HG02938 (cell line): Measurements from ENCODE around the gene NTRK1.
"Not testable (repeated sequence)": the region's sequence is repeated elsewhere in the genome, so short reads cannot be mapped to it uniquely, and the experiment has no call there.

ENCODE experiments used
- ATAC-seq: cut with Tn5 transposase; IDR thresholded peaks from one replicate; pipeline ENCODE4 v1.9.1; 2021; ENCODE audit warnings: mild to moderate bottlenecking, moderate library complexity; ENCODE audit not compliant: unreplicated experiment

The NTRK1 gene

DNA sequence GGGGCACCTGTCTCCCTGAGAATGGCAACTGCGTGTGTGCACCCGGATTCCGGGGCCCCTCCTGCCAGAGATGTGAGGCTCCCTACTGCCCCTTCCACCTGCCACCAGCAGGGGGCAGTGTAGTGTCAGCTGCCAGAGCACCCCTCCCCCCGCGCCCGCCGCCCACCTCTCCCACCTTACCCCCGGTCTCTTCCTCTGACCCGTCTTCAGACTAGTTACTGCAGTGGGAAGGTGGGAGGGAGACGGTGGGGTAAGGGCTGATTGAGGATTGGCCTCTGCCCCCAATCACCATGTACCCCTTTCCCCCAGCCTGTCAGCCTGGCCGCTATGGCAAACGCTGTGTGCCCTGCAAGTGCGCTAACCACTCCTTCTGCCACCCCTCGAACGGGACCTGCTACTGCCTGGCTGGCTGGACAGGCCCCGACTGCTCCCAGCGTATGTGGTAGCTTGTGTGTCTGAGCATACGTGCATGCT is 49.7 kb downstream of the NTRK1 start:
- no peak for ATAC-seq

DNA sequence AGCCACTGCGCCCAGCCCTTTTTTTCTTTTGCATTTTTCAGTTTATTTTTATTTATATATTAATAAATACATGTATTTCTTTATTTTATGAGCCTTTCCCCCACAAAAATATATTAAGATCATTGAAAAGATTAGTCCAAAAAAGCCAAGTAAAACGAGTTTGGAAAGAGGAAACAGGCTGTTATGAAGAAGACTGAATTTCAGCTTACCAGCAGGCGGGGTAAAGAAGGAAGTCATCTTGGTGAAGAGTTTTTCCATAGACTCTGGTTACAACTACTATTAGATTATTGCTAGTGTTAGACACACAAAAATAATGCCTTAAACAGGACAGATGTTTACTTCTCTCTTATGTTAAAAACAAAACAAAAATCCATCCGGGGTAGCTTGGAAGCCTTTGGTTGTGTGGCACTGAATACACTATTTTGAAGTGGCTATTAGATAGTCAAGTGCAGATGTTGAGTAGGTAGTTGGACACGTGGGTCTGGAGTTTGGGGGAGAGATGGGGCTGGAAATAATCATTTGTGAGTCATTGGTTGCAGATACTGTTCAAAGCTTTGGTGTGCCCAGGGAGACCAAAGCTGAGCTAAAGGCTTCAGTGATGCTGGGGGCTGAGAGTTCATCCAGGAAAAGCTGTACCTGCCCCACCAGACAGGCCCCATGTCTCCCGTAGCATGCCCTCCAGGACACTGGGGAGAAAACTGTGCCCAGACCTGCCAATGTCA is 51.1 kb downstream of the NTRK1 start:
- no peak for ATAC-seq

- no peak for ATAC-seq
These were observed 51.6 kb downstream of the NTRK1 start for GRCh38 chr1:156912310-156912709.

DNA sequence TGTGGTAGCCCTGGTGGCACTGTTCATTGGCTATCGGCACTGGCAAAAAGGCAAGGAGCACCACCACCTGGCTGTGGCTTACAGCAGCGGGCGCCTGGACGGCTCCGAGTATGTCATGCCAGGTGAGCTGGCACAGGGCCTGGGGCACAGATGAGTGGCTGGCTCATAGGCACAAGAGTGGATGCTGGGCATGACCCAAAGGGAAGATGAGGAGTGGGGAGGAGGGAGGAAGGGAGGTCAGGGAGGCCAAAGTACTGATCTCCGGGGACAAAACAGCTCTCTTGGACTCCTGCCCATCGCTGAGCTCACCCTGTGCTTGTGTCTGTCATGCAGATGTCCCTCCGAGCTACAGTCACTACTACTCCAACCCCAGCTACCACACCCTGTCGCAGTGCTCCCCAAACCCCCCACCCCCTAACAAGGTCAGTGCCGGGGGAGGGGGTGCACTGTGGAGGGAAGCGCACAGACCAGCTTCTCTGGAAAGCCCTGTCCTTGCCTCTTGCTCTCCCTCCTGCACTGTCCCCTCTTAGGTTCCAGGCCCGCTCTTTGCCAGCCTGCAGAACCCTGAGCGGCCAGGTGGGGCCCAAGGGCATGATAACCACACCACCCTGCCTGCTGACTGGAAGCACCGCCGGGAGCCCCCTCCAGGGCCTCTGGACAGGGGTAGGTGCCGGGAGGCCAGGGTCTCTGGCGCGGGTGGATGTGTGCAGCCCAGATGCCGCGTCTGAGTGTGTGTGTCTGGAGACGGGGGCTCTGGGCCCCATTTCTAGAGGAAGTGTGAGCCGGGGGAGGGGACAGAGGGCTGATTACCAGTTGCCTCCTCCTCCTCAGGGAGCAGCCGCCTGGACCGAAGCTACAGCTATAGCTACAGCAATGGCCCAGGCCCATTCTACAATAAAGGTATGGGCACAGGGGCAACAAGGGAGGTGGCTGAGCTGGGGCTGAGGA is 52.5 kb downstream of the NTRK1 start:
- no peak for ATAC-seq

GRCh38 chr1:156913809-156914387 is 53.2 kb downstream of the NTRK1 start:
- no peak for ATAC-seq

DNA sequence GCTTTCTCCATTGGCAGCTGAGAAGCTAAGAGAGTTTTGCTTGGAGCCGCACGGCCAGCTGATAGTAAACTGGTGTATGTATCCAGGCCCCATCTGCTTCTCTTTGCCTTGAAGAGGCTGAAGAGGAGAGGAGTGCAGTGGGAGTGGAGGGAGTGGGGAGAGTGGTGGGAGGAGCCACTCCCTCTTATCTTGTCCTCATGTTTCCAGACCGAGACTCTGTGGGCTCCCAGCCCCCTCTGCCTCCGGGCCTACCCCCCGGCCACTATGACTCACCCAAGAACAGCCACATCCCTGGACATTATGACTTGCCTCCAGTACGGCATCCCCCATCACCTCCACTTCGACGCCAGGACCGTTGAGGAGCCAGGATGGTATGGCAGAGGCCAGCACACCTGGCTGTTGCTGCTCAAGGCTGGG is 53.8 kb downstream of the NTRK1 start:
- no peak for ATAC-seq

- ATAC-seq: no peak
These were observed 59.8 kb downstream of the NTRK1 start, which contains the start of gene LRRC71 for GRCh38 chr1:156920233-156921052. LRRC71 (plus strand) TSS chr1:156920632; CDS start chr1:156920804, 172 bp downstream.

GRCh38 chr1:156921053-156921529 is 60.4 kb downstream of the NTRK1 start:
- ATAC-seq: no peak

DNA sequence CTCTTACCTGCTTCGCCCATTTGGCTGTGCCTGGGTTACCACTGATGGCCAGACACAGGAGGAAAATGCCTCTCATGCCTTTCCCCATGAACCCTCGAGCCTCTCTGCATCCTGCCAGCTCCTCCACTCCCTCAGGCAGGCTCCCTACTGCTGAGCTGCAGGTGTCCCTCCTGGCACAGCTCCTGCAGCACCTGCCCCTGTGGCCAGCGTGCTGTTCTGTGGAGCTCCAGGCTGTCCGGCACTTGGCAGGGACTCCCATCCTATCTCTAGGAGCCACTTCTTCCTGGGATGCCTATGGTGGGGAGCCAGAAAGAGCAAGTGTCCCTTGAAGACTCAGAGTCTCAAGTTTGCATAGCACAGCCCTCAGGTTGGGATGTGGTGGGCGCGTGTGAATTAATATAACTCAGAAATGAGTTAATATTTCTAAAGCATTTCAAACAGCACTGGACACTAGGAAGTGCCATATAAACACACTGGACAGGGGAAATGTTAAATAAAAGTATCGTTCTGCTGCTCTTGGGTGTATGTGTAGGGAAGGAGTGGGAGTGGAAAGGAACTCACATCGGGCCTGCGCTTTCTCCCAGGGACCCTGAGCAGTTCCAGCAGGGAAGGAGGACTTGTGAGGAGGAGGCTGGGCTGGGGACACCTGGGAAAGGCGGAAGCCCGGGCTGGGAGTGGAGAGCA is 62.5 kb downstream of the NTRK1 start:
- ATAC-seq: no peak

DNA sequence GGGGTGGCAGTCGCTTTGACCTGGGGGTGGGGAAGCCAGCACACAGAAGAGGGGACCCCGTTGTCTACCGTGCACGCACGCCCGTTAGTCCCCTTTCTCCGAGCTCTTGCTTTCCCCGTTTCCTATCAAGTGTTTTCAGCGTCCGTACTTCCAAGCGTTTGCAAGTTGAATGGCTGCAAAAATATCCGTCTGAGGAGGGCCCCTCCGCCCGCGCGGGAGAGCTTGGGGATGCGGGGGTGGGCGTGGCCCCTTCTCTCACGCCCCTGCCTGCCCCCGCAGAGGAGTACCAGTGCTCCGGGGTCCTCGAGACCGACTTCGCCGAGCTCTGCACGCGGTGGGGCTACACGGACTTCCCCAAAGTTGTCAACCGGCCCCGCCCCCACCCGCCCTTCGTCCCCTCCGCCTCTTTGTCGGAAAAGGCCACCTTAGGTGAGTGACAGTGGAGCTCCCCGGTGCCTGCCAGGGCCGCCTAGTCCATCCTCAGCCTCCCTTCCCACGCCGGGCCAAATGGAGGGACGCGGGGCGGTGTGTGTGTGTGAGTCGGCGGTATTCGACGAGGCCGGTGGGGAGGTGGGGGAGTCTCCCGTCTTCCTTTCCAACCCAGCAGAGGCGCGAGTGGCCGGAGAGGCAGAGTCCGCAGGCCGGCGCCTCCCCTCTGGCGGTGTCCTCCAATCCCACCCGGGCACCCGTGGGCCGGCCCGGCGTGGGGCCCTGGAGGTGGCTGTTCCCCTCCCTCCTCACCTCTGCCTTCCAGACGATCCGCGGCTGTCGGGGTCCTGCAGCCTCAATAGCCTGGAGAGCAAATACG is 63.2 kb downstream of the NTRK1 start:
- ATAC-seq: no peak

DNA sequence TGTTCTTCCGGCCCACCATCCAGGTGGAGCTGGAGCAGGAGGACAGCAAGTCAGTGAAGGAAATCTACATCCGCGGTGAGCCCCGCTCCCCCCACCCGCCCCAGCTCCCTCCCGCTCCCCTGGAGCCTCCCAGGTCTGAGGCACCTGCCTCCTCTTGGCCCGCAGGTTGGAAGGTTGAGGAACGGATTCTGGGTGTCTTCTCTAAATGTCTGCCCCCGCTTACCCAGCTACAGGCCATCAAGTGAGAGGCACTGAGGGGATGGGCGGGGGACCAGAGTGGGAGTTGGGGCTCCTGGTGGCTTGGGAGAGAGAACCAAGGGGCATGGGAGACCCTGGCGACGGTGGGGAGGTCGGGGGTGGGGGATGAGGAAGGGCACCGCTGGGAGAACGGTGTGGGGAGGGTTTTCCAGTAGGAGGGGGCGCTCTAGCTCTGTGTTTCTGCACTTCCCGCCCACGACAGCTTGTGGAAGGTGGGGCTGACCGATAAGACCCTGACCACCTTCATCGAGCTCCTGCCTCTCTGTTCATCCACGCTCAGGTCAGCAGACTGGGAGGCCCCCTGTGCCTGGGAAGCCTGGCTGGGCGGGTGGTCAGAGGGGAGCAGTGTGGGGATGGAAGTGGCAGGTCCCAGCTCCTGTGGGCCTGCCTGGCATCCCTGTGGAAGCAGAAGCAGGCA is 64.0 kb downstream of the NTRK1 start:
- ATAC-seq: no peak

- ATAC-seq: no peak
These were observed 64.7 kb downstream of the NTRK1 start for GRCh38 chr1:156925154-156926010.

GRCh38 chr1:156926175-156926574 is 65.5 kb downstream of the NTRK1 start:
- no peak for ATAC-seq

GRCh38 chr1:156926695-156927094 is 66.0 kb downstream of the NTRK1 start:
- not testable (repeated sequence) for ATAC-seq

- no peak for ATAC-seq
These were observed 66.8 kb downstream of the NTRK1 start for GRCh38 chr1:156927215-156928042.

DNA sequence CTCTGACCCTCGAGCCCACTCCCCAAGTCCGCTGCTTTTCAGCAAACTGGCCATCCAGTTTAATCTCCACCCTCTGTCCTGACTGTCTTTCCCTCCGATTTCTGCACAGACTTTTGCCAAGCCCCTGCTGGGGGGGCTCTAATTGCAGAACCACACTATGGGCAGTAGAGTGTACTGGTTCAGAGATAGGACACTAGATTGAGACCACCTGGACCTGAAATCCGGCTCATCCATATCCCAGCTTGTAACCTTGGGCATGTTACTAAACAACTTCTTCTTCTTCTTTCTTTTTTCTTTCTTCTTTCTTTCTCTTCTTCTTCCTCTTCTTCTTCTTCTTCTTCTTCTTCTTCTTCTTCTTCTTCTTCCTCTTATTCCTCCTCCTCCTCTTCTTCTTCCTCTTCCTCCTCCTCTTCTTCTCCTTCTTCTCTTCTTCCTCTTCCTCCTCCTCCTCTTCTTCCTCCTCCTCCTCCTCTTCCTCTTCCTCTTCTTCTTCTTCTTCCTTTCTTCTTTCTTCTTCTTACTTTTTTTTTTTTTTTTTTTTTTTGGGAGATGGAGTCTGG is 67.5 kb downstream of the NTRK1 start:
- ATAC-seq: no peak
